ENCODE results near the gene LIPH.
"Not testable (repeated sequence)": the region's sequence is repeated elsewhere in the genome, so short reads cannot be mapped to it uniquely, and the experiment has no call there.

LIPH gene

GRCh38 chr3:185484296-185484695 is 68.1 kb downstream of the LIPH start:
- DNase-seq, result no peak

- no peak for DNase-seq
Measured at GRCh38 chr3:185479373-185479945, 72.9 kb downstream of the LIPH start.

GRCh38 chr3:185477316-185477715 is 75.1 kb downstream of the LIPH start:
- no peak for DNase-seq

GRCh38 chr3:185474922-185475321 is 77.5 kb downstream of the LIPH start:
- not testable (repeated sequence) for DNase-seq

GRCh38 chr3:185473290-185473815 is 79.0 kb downstream of the LIPH start:
- no peak for DNase-seq

GRCh38 chr3:185470323-185470722 is 82.1 kb downstream of the LIPH start:
- DNase-seq, result no peak

GRCh38 chr3:185469542-185469941 is 82.8 kb downstream of the LIPH start:
- DNase-seq, result no peak

GRCh38 chr3:185466123-185466522 is 86.3 kb downstream of the LIPH start:
- DNase-seq, result not testable (repeated sequence)

- no peak for DNase-seq
Measured at GRCh38 chr3:185465471-185465870, 86.9 kb downstream of the LIPH start.

- DNase-seq, result no peak
Measured at GRCh38 chr3:185460719-185461350, 91.6 kb downstream of the LIPH start.

GRCh38 chr3:185460309-185460708 is 92.1 kb downstream of the LIPH start:
- no peak for DNase-seq

- no peak for DNase-seq
Measured at GRCh38 chr3:185457376-185457775, 95.0 kb downstream of the LIPH start.

All from CD4-positive, alpha-beta T cell treated with Interleukin-10 for 1 hour (primary cell).